ENCODE results near the gene ZDHHC11.
"Not testable (repeated sequence)": the region's sequence is repeated elsewhere in the genome, so short reads cannot be mapped to it uniquely, and the experiment has no call there.

ZDHHC11 gene

DNA sequence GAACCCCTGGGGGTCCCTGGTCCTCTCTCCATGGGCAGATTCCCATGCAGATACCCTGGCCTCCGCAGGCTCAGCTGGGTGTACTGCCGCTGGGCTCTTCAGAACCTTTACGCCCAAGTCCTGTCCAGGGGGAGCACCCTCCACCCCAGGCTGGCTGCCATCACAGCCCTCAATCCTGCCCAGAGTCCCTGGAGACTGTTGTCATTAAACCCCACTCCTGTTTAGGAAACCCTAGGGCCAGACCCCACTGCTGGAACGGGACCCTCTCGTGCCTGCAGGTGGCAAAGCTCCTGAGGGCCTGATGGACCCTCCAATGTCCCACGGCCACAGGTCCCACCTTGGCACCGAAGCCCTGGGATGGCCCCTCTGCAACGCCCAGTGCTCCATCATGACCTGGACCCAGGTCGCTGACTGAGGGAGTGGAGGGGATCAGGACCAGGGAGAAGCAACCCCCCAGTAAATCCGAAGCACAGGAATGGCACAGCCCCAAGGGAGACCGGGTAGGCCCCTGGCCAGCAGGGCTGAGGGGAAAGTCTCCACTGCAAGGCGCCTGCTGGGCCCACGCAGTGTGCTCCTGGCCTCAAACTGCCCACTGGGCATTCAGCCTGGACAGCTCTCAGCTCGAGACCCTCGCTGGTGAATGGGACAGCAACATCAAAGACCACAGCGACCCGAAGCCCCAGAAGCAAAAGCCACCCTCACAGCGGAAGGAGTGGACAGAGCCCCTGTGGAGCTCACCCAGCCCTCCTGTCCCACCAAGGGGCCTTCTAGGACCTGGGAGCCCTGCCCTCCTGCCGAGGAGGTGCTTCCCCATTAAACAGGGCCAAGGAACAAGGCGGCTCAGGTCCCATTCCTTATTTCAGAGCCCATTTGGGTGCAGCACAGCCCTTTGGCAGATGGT lies 74.6 kb downstream of the ZDHHC11 start:
- Mint-ChIP-seq H3K27ac (no peak overlapping the region), H3K4me1 (ENCODE audit: low read depth) (no peaks in the 10 kb centered on the region), H3K36me3 (ENCODE audit: low read depth) (no peaks in the 10 kb centered on the region), H3K9me3 (no peaks in the 10 kb centered on the region), H3K27me3 (peaks cover 5% of the 10 kb centered on the region), H3K4me3 (no peak overlapping the region)

DNA sequence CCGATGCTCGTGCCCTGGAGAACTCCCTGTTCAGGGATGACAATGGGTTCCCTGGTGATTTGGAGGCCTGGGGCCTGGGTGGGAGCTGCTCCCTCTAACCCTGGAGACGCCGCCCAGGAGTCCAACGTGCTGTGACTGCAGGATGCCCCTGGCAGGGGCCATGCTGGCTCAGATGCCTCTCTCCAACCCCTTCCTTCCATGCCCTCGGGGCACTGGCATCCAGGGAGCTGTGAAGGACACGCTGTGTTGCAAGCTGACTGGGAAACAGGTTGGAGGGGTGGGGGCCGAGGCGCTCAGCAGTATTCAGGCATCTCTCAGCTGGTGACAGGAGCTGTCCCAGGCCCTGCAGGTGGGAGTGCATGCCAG lies 75.2 kb downstream of the ZDHHC11 start:
- H3K4me1 Mint-ChIP-seq (ENCODE audit: low read depth); H3K27me3 Mint-ChIP-seq; H3K9me3 Mint-ChIP-seq; H3K4me3 Mint-ChIP-seq; H3K36me3 Mint-ChIP-seq (ENCODE audit: low read depth); H3K27ac Mint-ChIP-seq: not testable (repeated sequence)

DNA sequence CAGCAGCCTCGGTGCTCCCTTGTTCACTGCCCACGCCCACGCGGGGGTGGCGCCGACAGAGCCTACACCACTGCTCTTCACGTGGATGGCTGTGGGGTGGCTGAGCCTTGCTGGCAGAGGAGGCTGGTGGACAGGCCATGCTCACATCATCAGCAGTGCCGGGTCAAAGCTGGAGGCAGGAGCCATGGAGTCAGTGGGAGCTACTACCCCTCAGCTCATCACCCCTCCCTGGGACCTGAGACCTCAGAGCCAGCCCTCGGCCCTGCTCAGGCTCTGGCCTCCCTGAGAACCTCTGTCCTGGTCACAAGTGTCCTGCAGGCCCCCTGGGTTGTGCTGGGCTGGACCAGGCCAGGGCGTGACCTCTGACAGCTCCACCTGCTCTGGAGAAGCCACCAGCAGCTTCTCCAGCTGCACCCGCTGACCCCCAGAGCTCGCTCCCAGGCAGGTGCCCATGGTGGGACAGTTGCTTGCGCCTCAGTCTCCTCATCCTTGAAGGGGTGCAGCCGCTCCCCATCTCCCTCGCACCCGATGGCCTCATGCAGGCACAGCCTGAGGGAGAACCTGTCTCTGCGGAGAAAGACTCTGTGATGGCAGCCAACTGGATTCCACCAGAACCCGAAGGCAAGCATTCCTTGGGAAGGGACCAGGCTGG lies 75.8 kb downstream of the ZDHHC11 start:
- not testable (repeated sequence) for H3K36me3 Mint-ChIP-seq (ENCODE audit: low read depth); H3K27me3 Mint-ChIP-seq; H3K4me1 Mint-ChIP-seq (ENCODE audit: low read depth); H3K27ac Mint-ChIP-seq; H3K9me3 Mint-ChIP-seq; H3K4me3 Mint-ChIP-seq

DNA sequence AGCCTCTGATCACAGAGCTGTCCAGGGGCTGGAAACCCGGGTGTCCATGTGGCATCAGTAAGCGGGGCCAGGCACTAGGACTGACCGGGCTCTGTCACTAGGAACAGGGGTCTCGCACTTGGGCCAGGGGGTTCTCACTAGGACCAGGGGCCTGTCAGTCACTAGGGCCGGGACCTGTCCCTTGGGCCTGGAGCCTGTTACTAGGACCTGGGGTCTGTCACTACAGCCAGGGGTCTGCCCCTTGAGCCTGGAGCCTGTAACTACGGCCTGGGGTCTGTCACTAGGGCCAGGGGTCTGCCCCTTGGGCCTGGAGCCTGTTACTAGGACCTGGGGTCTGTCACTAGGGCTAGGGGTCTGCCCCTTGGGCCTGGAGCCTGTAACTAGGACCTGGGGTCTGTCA lies 76.5 kb downstream of the ZDHHC11 start:
- not testable (repeated sequence) for H3K9me3 Mint-ChIP-seq; H3K27ac Mint-ChIP-seq; H3K27me3 Mint-ChIP-seq; H3K4me3 Mint-ChIP-seq; H3K36me3 Mint-ChIP-seq (ENCODE audit: low read depth); H3K4me1 Mint-ChIP-seq (ENCODE audit: low read depth)

DNA sequence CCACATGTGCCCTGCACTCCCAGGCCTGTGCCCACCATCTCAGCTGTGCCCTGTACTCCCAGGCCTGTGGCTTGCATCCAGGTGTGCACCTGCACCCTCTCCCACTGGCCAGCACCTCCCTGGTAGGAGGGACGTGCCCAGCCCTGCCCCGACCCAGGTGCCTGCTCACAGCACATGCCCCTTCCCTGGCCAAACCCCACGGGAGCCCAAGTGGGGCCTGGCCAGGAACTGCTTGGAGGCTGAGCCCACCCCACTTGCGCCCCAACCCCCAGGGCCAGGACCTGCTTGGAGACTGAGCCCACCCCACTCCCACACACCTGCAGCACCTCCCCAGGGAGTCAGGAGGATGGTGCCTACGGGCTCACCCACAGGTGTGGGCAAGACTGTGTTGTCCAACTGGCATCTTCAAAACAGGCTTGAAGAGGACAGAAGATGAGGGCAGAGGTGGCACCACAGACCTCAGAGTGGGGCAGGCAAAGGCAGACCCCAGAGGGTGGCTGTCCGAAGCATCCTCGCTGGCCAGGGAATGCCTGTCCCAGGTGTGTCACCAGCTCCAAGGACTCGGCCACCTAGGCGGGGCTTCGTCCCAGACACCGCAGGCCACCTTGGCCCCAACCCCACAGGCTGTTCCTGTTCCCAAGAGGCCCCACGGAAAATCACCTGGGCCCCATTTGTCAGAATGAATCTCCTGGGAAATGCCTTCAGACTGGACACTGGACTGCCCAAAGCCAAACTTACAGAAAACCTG lies 77.1 kb downstream of the ZDHHC11 start:
- no peaks in the 10 kb centered on the region for H3K4me1 Mint-ChIP-seq (ENCODE audit: low read depth)
- H3K4me3 Mint-ChIP-seq = no peak overlapping the region
- no peaks in the 10 kb centered on the region for H3K9me3 Mint-ChIP-seq
- H3K27me3 Mint-ChIP-seq = peaks cover 5% of the 10 kb centered on the region
- H3K27ac Mint-ChIP-seq = no peak overlapping the region
- no peaks in the 10 kb centered on the region for H3K36me3 Mint-ChIP-seq (ENCODE audit: low read depth)

DNA sequence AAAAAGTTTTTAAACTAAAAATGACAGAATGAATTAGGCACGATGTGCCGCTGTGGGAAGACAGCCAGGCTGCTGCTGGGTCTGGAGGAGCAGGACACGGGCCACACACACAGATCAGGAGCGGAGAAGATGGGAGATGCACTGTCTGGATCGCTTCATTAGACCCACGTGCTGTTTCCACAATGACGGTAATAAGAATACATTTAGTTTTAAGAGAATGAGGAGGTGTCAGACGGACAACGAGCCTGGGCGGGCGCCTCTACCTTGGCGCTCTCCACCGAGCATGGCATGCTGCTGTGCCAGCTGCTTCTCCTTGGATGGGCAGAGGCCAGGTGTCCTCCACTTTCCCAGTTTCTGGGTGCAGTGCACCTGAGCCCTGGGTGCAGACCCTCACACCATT lies 77.9 kb downstream of the ZDHHC11 start:
- H3K9me3 Mint-ChIP-seq; H3K27me3 Mint-ChIP-seq; H3K27ac Mint-ChIP-seq; H3K36me3 Mint-ChIP-seq (ENCODE audit: low read depth); H3K4me3 Mint-ChIP-seq; H3K4me1 Mint-ChIP-seq (ENCODE audit: low read depth): not testable (repeated sequence)

DNA sequence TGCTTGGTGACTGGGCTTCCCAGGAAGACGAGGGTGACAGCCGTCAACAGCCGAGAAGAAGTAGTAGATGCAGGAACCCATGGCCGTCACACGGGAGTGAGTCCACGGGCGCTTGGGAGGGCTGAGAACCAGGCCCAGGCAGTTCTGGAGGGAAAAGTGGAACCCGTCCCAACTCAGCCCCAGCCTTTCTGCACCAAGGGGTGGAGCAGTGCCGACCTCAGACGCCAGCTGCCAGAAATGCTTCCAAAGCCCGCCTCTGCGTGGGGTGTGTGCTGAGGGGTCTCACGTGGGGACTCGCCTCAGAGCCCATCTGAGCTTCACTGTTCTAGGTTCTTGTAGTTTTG lies 78.3 kb downstream of the ZDHHC11 start:
- H3K4me3 Mint-ChIP-seq; H3K4me1 Mint-ChIP-seq (ENCODE audit: low read depth); H3K36me3 Mint-ChIP-seq (ENCODE audit: low read depth); H3K27me3 Mint-ChIP-seq; H3K27ac Mint-ChIP-seq; H3K9me3 Mint-ChIP-seq: not testable (repeated sequence)

DNA sequence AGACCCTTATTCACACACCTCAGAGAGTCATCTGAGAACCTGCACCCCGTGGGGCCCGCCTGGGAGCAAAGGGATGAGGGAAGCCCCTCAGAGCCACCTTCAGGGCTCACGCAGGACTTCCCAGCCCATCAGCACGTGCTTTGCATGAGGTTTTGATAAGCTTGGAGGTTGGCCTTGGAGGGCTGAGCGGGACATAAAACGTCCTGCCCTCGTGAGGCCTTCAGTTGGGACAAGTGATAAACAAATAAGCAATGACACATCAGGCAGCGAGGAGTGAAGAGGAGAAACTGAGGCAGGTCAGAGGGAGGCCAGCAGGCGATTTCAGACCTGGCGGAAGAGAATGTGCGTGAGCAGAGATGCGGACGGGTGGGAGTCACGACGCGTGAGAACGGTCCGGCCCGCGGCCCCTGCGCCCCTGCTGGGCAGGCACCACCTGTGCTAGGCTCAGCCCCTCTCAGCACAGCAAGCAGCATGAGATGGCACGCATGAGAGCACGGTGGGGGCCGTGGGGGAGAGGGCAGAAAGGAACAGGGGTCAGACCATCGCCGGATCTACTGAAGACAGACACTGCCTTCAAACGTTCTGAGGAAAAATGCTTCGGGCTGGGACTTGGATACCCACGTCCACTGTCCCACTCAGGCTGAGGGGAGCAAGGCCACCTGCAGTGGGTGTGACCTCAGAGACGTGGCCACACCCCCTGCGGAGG lies 78.8 kb downstream of the ZDHHC11 start:
- not testable (repeated sequence) for H3K27ac Mint-ChIP-seq; H3K36me3 Mint-ChIP-seq (ENCODE audit: low read depth); H3K4me1 Mint-ChIP-seq (ENCODE audit: low read depth); H3K27me3 Mint-ChIP-seq; H3K9me3 Mint-ChIP-seq; H3K4me3 Mint-ChIP-seq

DNA sequence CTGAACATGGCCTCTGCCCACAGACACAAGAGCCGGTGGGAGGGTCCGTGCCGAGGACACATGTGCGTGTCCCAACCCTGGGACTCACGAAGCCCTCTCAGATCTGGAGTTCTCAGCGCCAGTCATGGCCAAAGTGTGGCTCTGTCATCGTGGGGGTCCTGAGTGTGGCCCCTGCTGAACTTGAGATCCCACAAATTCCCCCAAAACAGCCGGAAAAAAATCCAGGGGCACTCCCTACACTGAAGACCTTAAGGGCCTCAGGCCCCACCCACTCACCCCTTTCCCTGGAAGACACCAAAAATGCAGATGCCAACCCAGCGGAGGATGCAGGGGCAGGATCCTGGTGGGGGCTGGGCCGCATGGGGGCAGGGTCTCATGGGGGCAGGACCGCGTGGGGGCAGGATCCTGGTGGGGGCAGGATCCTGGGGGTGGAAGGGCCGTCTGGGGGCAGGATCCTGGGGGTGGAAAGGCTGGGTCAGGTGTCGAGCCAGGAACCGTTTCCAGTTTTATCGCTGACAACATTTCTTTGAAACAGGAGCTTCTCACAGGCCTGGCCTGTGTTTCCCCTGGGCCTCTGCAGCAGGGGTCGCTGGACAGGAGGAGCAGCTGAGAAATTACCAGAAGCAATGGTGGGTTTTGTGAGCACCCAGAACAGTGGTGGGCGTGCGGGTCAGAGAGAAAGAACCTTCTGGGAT lies 79.6 kb downstream of the ZDHHC11 start:
- not testable (repeated sequence) for H3K27ac Mint-ChIP-seq; H3K27me3 Mint-ChIP-seq; H3K4me1 Mint-ChIP-seq (ENCODE audit: low read depth); H3K4me3 Mint-ChIP-seq; H3K9me3 Mint-ChIP-seq; H3K36me3 Mint-ChIP-seq (ENCODE audit: low read depth)

DNA sequence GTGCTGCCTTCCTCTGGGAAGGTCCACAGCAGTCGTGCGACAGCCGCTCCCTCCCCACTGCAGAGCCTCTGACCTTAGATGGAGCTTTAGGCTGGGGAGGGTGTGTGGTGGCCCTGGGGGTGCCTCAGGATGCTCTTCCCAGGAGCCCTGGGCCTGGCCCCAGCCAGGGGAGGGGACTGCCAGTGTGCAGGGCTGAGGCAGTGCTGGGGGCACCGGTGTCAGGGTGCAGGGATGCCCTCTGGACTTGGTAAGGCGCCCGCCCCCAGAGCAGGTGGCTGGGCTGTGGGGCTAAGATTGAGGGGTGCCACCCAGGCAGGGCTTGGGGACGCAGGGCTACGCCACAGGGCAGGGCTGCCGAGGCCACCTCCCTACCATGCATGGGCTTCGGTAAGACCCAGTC lies 80.2 kb downstream of the ZDHHC11 start:
- H3K9me3 Mint-ChIP-seq; H3K4me1 Mint-ChIP-seq (ENCODE audit: low read depth); H3K4me3 Mint-ChIP-seq; H3K27ac Mint-ChIP-seq; H3K36me3 Mint-ChIP-seq (ENCODE audit: low read depth); H3K27me3 Mint-ChIP-seq: not testable (repeated sequence)

DNA sequence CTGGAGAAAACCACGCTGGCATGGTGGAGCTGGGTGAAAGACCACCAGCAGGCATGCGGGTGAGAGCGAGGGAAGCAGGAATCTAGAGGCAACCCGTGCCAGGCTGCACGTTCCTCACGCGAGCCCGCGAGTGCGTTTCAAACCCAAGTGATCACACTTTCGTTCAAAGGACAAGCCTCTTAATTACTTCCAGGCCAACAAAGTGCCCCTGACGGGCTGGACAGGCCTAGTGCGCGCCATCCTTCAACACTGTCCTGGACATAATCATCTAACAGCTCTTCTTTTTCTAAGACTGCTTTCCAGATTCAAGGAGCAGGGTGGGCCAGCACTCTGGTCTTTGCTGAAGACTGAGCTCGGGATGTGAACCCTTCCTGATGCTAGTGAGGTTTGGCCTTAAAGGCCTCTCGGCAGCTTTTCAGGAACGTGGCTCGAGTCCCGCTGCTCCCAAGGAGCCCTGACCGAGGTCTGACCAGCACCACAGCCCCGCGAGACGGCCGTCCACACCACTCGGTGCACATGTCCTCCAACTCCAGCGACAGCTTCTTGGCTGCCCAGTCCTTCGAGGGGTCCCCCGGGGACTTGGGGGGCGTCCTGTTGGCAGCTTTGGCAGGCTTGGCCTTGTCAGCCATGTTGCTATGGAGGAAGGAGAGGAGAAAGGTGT lies 81.2 kb downstream of the ZDHHC11 start:
- H3K4me1 Mint-ChIP-seq (ENCODE audit: low read depth); H3K9me3 Mint-ChIP-seq; H3K27me3 Mint-ChIP-seq; H3K27ac Mint-ChIP-seq; H3K36me3 Mint-ChIP-seq (ENCODE audit: low read depth); H3K4me3 Mint-ChIP-seq: not testable (repeated sequence)

DNA sequence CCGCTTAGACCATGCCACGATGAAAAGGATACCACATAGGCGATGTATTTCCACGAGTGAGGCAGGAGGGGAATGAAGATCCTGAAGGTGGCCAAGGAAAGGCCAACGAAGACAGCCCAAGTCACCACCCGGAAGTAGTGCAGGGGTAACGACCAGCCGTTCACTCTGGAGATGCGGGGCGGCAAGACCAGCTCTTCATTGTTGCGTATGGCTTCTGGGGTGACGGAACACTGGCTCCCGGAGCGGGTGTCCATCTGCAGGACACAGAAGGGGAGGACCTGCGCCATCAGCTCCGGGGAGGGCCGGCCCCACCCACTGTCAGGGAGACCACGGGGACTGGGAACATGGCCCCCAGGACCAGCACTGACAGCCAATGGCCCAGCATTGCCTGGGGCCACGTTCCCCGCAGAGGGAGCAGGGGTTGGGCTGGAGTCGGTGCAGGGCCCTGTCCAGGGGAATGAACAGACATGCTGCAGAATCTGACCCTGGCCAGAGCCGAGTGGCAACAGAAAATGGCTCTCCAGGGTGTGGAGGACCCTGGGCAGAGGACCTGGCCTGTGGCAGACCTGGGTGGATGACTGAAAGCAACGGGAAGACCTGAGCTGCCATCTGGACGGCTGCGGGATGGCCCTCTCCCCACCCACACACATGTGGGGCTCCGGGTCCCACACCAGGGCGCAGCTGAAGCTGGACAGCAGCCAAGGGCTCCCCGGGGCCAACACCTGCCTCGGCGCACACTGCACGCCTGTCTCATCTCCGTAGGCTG lies 83.9 kb downstream of the ZDHHC11 start:
- Mint-ChIP-seq H3K9me3 (no peaks in the 10 kb centered on the region), H3K27ac (no peak overlapping the region), H3K4me1 (ENCODE audit: low read depth) (no peaks in the 10 kb centered on the region), H3K4me3 (no peak overlapping the region), H3K36me3 (ENCODE audit: low read depth) (no peaks in the 10 kb centered on the region), H3K27me3 (no peaks in the 10 kb centered on the region)

DNA sequence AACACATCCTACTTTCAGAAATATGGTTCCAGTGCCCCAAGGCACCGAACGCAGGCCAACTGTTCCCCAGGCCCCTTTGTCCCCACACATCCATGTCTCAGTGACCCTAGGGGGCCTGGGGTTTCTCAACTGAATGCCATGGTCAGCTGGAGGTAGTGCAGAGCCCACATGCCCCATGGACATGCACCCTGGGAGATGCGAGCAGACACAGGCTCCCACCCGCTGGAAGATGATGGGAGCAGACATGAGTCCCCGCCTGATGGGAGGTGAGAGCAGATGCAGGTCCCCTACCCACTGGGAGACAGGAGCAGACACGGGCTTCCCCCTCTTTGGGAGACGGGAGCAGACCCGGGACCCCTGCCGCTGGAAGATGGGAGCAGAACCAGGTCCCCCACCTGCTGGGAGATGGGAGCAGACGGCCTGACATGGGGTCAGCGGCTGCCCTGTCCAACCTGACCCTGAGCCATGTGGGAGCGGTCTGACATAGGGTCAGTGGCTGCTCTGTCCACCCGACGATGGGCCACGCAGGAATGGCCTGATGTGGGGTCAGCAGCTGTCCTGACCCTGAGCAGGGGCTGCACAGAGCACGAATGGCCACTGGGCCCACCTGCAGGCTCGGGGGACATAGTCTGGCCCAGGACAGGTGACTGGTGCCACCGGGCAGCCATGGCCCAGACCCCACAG lies 84.7 kb downstream of the ZDHHC11 start:
- H3K36me3 Mint-ChIP-seq (ENCODE audit: low read depth) = no peaks in the 10 kb centered on the region
- H3K27me3 Mint-ChIP-seq = no peaks in the 10 kb centered on the region
- H3K9me3 Mint-ChIP-seq = no peaks in the 10 kb centered on the region
- no peaks in the 10 kb centered on the region for H3K4me1 Mint-ChIP-seq (ENCODE audit: low read depth)
- H3K4me3 Mint-ChIP-seq = no peak overlapping the region
- no peak overlapping the region for H3K27ac Mint-ChIP-seq

All from stimulated activated naive CD8-positive, alpha-beta T cell treated with anti-CD3 and anti-CD28 coated beads, Interleukin-15, Interleukin-2, amounts not matched to agents 100 ng/mL and 50 ng/mL, for 24 hours (primary cell).